CD4-positive, alpha-beta T cell (primary cell): Measurements from ENCODE around the gene PTPRM. TPM values are rescaled to one million over a fixed set of nuclear protein-coding genes. Genes with fewer than 3 reads are reported as not detected.

ENCODE experiments used
- ATAC-seq: fragments of 200-7000 bp; cut with Tn5 transposase; one replicate; pipeline ENCODE4 v1.10.0; 2022; ENCODE audit warnings: mild to moderate bottlenecking; ENCODE audit not compliant: poor library complexity
- CTCF ChIA-PET: fragments of 350-600 bp; sonication (Branson Sonifier 250); formaldehyde crosslinking; loops from one replicate; lab custom pipeline; 2021; ENCODE audit warnings: antibody characterized with exemption, inconsistent platforms; lab: Charles Lee
- POLR2A ChIA-PET: fragments of 350-600 bp; sonication (Branson Sonifier 250); formaldehyde crosslinking; loops from one replicate; lab custom pipeline; 2021; ENCODE audit warnings: antibody characterized with exemption, inconsistent platforms; lab: Charles Lee
- DNase-seq, 14 experiments: peaks; one replicate each; pipeline ENCODE4 v3.0.0-alpha.2; 2013 to 2020; ENCODE audit warnings: mixed read lengths in 2 of 14
- H3K27ac ChIP-seq, 2 donors: one replicate each; pipeline versions ENCODE4 v1.5.1 to v1.7.0; 2013; ENCODE audit warnings: low read length in 2 of 2, low read depth in 1 of 2, mild to moderate bottlenecking in 1 of 2
- H3K27me3 ChIP-seq, 2 experiments: 1 replicate in 1 of 2; 2 replicates in 1 of 2; pipeline versions ENCODE4 v1.6.1 to v1.7.0; 2013; ENCODE audit warnings: low read length in 2 of 2, control low read depth in 1 of 2, mild to moderate bottlenecking in 1 of 2, moderate library complexity in 1 of 2; ENCODE audit not compliant: insufficient read depth in 2 of 2, control insufficient read depth in 1 of 2
- H3K36me3 ChIP-seq: one replicate; pipeline ENCODE4 v1.6.1; 2013; ENCODE audit warnings: low read length, control low read depth; ENCODE audit not compliant: insufficient read depth
- H3K4me1 ChIP-seq: one replicate; pipeline ENCODE4 v1.6.1; 2013; ENCODE audit warnings: low read length, control low read depth; ENCODE audit not compliant: insufficient read depth
- H3K4me3 ChIP-seq: one replicate; pipeline ENCODE4 v1.5.1; 2013; ENCODE audit warnings: mild to moderate bottlenecking, low read length, moderate library complexity
- H3K9me3 ChIP-seq, 2 experiments: 1 replicate in 1 of 2; 2 replicates in 1 of 2; pipeline versions ENCODE4 v1.6.1 to v1.7.0; 2013; ENCODE audit warnings: low read length in 2 of 2, mild to moderate bottlenecking in 2 of 2, control low read depth in 1 of 2, moderate library complexity in 1 of 2; ENCODE audit not compliant: control insufficient read depth in 1 of 2, insufficient read depth in 1 of 2
- H3K27ac Mint-ChIP-seq: one replicate; pipeline ENCODE4 v1.8.0; 2020; ENCODE audit warnings: mixed read lengths
- H3K27me3 Mint-ChIP-seq: one replicate; pipeline ENCODE4 v1.8.0; 2021; ENCODE audit warnings: mixed read lengths
- H3K36me3 Mint-ChIP-seq: one replicate; pipeline ENCODE4 v1.8.0; 2021; ENCODE audit warnings: low read depth, mixed read lengths
- H3K4me1 Mint-ChIP-seq: one replicate; pipeline ENCODE4 v1.8.0; 2021; ENCODE audit warnings: low read depth, mixed read lengths
- H3K4me3 Mint-ChIP-seq: one replicate; pipeline ENCODE4 v1.8.0; 2020; ENCODE audit warnings: mild to moderate bottlenecking, mixed read lengths
- H3K9me3 Mint-ChIP-seq: one replicate; pipeline ENCODE4 v1.8.0; 2020; ENCODE audit warnings: mixed read lengths
- intact Hi-C, 2 experiments: fragments of 100-400 bp; cut with DNase I in 1 of 2; cut with micrococcal nuclease in 1 of 2; formaldehyde crosslinking; loops; one replicate each; pipeline versions ENCODE4 v1.15.1 to v1.9.0; 2023 to 2025; cut with DNase I, micrococcal nuclease
- total RNA-seq, 174 experiments: library from RNA in 2 of 174; stranded (reverse) in 2 of 174; gene quantifications; one replicate each; pipeline ENCODE4 v1.2.3 and lab custom pipeline; 2021 to 2026
- TF ChIP-seq, protein P1 (sequence below): fragments of 200-600 bp; IDR thresholded peaks from one replicate; pipeline ENCODE4 v1.8.0; 2022; ENCODE audit warnings: antibody characterized with exemption, mild to moderate bottlenecking

The PTPRM gene
- total RNA-seq, 2 experiments from 2014 or later: 21.7 to 21.9 TPM

DNA sequence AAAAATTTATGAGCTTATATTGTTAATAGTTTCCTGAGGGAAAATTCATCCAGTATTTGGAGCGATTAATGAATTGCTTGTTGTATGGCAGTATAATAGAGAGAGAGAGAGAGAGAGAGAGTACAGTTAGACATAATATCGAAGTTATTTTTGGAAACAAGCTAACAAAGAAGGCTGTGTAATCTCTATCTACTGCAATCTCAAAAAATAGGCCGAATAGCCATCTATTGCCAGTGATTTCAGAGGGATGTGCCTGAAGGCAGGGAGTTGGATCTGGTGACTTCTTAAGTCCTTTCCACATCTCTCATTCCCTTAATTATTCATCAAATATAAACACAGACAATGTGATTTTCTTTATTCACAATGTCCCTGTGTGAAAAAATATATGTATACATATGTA, 609.0 kb downstream of the PTPRM start:
- Mint-ChIP-seq H3K9me3 (no peaks in the 10 kb centered on the region), H3K4me3 (no peak overlapping the region)
- intact Hi-C loops: no loop called here

DNA sequence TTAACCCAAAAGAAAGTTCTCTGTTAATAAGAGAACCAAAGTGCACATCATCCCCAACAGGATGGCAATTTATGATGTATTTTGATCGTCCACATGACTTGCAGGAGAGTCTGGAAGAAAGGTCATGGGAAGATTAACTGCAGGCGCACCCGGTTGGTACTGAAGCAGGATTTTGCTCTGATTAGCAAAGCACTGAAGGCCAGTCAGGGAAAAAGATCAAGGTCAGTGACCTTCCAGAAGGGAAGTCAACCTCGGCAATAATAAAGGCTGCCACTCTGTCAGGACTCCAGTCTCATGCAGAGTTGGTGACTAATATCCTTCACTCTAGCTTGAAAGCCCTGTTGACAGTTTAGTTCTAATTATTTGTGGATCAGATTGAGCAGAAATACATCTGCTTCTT, 609.4 kb downstream of the PTPRM start:
- ChIA-PET CTCF (no interaction called here), POLR2A (no interaction called here)
- H3K27ac ChIP-seq: no peak overlapping the region
- H3K4me1 ChIP-seq: no peaks in the 10 kb centered on the region
- DNase-seq (no peak), ATAC-seq (no peak)
- no peaks in the 10 kb centered on the region for H3K27me3 ChIP-seq
- Mint-ChIP-seq H3K27me3 (no peaks in the 10 kb centered on the region), H3K36me3 (no peaks in the 10 kb centered on the region), H3K9me3 (no peaks in the 10 kb centered on the region), H3K27ac (no peak overlapping the region), H3K4me1 (no peaks in the 10 kb centered on the region), H3K4me3 (no peak overlapping the region)
- intact Hi-C loops: no loop called here
- TF ChIP-seq, protein P1, sequence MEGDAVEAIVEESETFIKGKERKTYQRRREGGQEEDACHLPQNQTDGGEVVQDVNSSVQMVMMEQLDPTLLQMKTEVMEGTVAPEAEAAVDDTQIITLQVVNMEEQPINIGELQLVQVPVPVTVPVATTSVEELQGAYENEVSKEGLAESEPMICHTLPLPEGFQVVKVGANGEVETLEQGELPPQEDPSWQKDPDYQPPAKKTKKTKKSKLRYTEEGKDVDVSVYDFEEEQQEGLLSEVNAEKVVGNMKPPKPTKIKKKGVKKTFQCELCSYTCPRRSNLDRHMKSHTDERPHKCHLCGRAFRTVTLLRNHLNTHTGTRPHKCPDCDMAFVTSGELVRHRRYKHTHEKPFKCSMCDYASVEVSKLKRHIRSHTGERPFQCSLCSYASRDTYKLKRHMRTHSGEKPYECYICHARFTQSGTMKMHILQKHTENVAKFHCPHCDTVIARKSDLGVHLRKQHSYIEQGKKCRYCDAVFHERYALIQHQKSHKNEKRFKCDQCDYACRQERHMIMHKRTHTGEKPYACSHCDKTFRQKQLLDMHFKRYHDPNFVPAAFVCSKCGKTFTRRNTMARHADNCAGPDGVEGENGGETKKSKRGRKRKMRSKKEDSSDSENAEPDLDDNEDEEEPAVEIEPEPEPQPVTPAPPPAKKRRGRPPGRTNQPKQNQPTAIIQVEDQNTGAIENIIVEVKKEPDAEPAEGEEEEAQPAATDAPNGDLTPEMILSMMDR: no peak
- H3K36me3 ChIP-seq: no peaks in the 10 kb centered on the region
- no peak overlapping the region for H3K4me3 ChIP-seq
- no peaks in the 10 kb centered on the region for H3K9me3 ChIP-seq

More for the DNA sequence above, 609.0 kb downstream of the PTPRM start:
- Histone ChIP-seq H3K4me3 (no peak overlapping the region), H3K9me3 (no peaks in the 10 kb centered on the region), H3K27me3 (no peaks in the 10 kb centered on the region), H3K4me1 (no peaks in the 10 kb centered on the region), H3K27ac (no peak overlapping the region), H3K36me3 (no peaks in the 10 kb centered on the region)
- DNase-seq (no peak), ATAC-seq (no peak)
- H3K27me3 Mint-ChIP-seq: no peaks in the 10 kb centered on the region
- no peaks in the 10 kb centered on the region for H3K36me3 Mint-ChIP-seq
- TF ChIP-seq, protein P1: no peak
- ChIA-PET CTCF (no interaction called here), POLR2A (no interaction called here)
- H3K4me1 Mint-ChIP-seq: no peaks in the 10 kb centered on the region
- H3K27ac Mint-ChIP-seq: no peak overlapping the region

DNA sequence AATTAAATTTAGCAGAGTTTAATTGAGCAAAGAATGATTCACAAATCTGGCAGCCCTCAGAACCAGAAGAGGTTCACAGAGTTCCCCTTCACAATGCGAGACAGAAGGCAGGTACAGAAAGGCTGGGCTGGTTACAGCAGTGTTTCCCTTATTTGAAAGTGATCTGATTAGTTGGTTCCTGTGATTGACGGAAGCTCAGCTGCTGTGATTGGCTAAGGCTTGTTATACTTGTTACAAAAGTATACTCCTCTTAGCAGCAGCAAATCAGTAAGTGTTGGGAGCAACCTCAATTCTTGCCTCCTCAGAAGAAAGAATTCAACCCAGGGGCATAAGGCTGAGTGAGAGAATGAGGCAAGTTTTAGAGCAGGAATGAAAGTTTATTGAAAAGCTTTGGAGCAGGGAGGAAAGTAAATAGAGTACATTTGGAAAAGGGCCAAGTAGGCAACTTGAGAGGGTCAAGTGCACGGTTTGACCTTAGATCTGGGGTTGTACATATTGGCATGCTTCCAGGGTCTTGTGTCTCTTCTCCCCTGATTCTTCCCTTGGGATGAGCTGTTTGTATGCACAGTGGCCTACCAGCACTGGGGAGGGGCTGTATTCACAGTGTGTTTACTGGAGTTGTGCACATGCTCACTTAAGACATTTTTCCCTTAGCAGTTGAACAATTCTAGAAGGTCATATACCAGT, 610.4 kb downstream of the PTPRM start:
- no peak overlapping the region for H3K4me3 Mint-ChIP-seq

More for the DNA sequence above, 610.4 kb downstream of the PTPRM start:
- Mint-ChIP-seq H3K9me3 (no peaks in the 10 kb centered on the region), H3K27me3 (no peaks in the 10 kb centered on the region), H3K36me3 (no peaks in the 10 kb centered on the region), H3K4me1 (no peaks in the 10 kb centered on the region), H3K27ac (no peak overlapping the region)
- CTCF ChIA-PET: no interaction called here
- POLR2A ChIA-PET: no interaction called here
- intact Hi-C loops: no loop called here
- DNase-seq (no peak), ATAC-seq (no peak)
- no peaks in the 10 kb centered on the region for H3K9me3 ChIP-seq
- no peaks in the 10 kb centered on the region for H3K27me3 ChIP-seq
- no peaks in the 10 kb centered on the region for H3K36me3 ChIP-seq
- TF ChIP-seq, protein P1: no peak
- no peak overlapping the region for H3K4me3 ChIP-seq
- no peak overlapping the region for H3K27ac ChIP-seq
- no peaks in the 10 kb centered on the region for H3K4me1 ChIP-seq
